ENCODE measurements around the gene MAMSTR. TPM values are rescaled to one million over a fixed set of nuclear protein-coding genes. Genes with fewer than 3 reads are reported as not detected.
A peak's percentile ranks its signal among the peaks of the same experiment; 100 is the strongest.

The MAMSTR gene
- total and polyA plus RNA-seq, 4 donors: 0.58 to 3.7 (median 2.1) TPM

DNA sequence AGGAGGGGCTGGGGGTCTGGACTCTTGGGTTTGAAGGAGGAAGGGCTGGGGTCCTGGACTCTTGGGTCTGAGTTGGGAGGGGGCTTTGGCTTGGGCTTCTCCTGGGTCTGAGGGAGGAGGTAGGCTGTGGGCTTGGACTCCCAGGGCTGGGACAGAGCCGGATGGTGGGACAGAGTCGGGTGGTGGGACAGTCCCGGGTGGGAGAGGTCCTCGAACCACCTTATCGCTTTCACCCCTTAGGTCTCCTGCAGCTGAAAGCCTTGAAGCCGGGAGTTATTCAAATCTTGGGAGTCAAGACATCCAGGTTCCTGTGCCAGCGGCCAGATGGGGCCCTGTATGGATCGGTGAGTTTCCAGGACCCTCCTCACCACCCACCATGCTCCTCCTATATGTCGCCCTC, 37.2 kb upstream of the MAMSTR start:
- no peaks in the 10 kb centered on the region for H3K27me3 ChIP-seq (ENCODE audit: control insufficient read depth in 1 of 2, insufficient read depth in 2 of 2, low read length in 1 of 2)
- no peak for DNase-seq
- H3K36me3 ChIP-seq (ENCODE audit: control insufficient read depth in 1 of 2, insufficient read depth in 2 of 2, low read length in 1 of 2): no peaks in the 10 kb centered on the region
- no peaks in the 10 kb centered on the region for H3K4me1 ChIP-seq (ENCODE audit: control insufficient read depth in 1 of 2, insufficient read depth in 2 of 2, low read length in 2 of 2)
- WGBS, 2 donors: 83 to 86% methylated on average over 8 to 9 of the region's 9 CpGs
- no peak for ATAC-seq (ENCODE audit: low FRiP score)
- no peak overlapping the region for H3K4me3 ChIP-seq (ENCODE audit: low read length in 2 of 2)
- H3K27ac ChIP-seq (ENCODE audit: low read depth in 1 of 2, low read length in 2 of 2): no peak overlapping the region
- no peaks in the 10 kb centered on the region for H3K9me3 ChIP-seq (ENCODE audit: control insufficient read depth, low read length)
- intact Hi-C loops (cut with DNase I): no loop called here

DNA sequence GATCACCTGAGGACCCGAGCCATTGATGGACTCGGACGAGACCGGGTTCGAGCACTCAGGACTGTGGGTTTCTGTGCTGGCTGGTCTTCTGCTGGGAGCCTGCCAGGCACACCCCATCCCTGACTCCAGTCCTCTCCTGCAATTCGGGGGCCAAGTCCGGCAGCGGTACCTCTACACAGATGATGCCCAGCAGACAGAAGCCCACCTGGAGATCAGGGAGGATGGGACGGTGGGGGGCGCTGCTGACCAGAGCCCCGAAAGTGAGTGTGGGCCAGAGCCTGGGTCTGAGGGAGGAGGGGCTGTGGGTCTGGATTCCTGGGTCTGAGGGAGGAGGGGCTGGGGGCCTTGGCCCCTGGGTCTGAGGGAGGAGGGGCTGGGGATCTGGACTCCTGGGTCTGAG, 36.7 kb upstream of the MAMSTR start:
- H3K4me3 ChIP-seq (ENCODE audit: low read length in 2 of 2): no peak overlapping the region
- no peak overlapping the region for H3K27ac ChIP-seq (ENCODE audit: low read depth in 1 of 2, low read length in 2 of 2)
- no peaks in the 10 kb centered on the region for H3K9me3 ChIP-seq (ENCODE audit: control insufficient read depth, low read length)
- H3K27me3 ChIP-seq (ENCODE audit: control insufficient read depth in 1 of 2, insufficient read depth in 2 of 2, low read length in 1 of 2): no peaks in the 10 kb centered on the region
- H3K36me3 ChIP-seq (ENCODE audit: control insufficient read depth in 1 of 2, insufficient read depth in 2 of 2, low read length in 1 of 2): no peaks in the 10 kb centered on the region
- DNase-seq (no peak), ATAC-seq (ENCODE audit: low FRiP score) (no peak)
- no peaks in the 10 kb centered on the region for H3K4me1 ChIP-seq (ENCODE audit: control insufficient read depth in 1 of 2, insufficient read depth in 2 of 2, low read length in 2 of 2)
- intact Hi-C loops (cut with DNase I): no loop called here
- WGBS, 2 donors: 88 to 90% methylated on average over 11 of the region's 11 CpGs

DNA sequence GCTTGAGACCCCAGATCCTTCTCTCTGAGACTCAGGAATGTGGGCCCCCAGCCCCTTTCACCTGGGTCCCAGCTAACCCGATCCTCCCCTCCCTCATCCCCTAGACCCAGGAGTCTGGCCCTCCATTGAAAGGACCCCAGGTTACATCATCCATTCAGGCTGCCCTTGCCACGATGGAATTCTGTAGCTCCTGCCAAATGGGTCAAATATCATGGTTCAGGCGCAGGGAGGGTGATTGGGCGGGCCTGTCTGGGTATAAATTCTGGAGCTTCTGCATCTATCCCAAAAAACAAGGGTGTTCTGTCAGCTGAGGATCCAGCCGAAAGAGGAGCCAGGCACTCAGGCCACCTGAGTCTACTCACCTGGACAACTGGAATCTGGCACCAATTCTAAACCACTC, 36.3 kb upstream of the MAMSTR start:
- no peak for DNase-seq
- intact Hi-C loops (cut with DNase I): no loop called here
- no peaks in the 10 kb centered on the region for H3K36me3 ChIP-seq (ENCODE audit: control insufficient read depth in 1 of 2, insufficient read depth in 2 of 2, low read length in 1 of 2)
- WGBS, 2 donors: 69 to 71% methylated on average over 5 of the region's 5 CpGs
- no peak overlapping the region for H3K27ac ChIP-seq (ENCODE audit: low read depth in 1 of 2, low read length in 2 of 2)
- H3K9me3 ChIP-seq (ENCODE audit: control insufficient read depth, low read length): no peaks in the 10 kb centered on the region
- H3K27me3 ChIP-seq (ENCODE audit: control insufficient read depth in 1 of 2, insufficient read depth in 2 of 2, low read length in 1 of 2): no peaks in the 10 kb centered on the region
- H3K4me3 ChIP-seq (ENCODE audit: low read length in 2 of 2): no peak overlapping the region
- H3K4me1 ChIP-seq (ENCODE audit: control insufficient read depth in 1 of 2, insufficient read depth in 2 of 2, low read length in 2 of 2): no peaks in the 10 kb centered on the region
- no peak for ATAC-seq (ENCODE audit: low FRiP score)

- no peak within 1 kb of the TSS for H3K27ac ChIP-seq (ENCODE audit: low read depth in 1 of 2, low read length in 2 of 2)
- H3K4me3 ChIP-seq (ENCODE audit: low read length in 2 of 2): no peak within 1 kb of the TSS
- H3K9me3 ChIP-seq (ENCODE audit: control insufficient read depth, low read length): no peaks in the 10 kb centered on the region
- no peaks in the 10 kb centered on the region for H3K27me3 ChIP-seq (ENCODE audit: control insufficient read depth in 1 of 2, insufficient read depth in 2 of 2, low read length in 1 of 2)
- no peaks in the 10 kb centered on the region for H3K36me3 ChIP-seq (ENCODE audit: control insufficient read depth in 1 of 2, insufficient read depth in 2 of 2, low read length in 1 of 2)
- intact Hi-C loops (cut with DNase I): no loop called here
- ATAC-seq (ENCODE audit: low FRiP score): no peak
- H3K4me1 ChIP-seq (ENCODE audit: control insufficient read depth in 1 of 2, insufficient read depth in 2 of 2, low read length in 2 of 2): no peaks in the 10 kb centered on the region
- DNase-seq: no peak
- WGBS, 2 donors: 77% methylated on average over 4 of the region's 4 CpGs
Measured at GRCh38 chr19:48755084-48755641, 35.6 kb upstream of the MAMSTR start, which contains the start of gene FGF21. Gene FGF21, plus strand, starts transcription at chr19:48755524. Its CDS starts 713 bp downstream, at chr19:48756237.

- no peaks in the 10 kb centered on the region for H3K4me1 ChIP-seq (ENCODE audit: control insufficient read depth in 1 of 2, insufficient read depth in 2 of 2, low read length in 2 of 2)
- intact Hi-C loops (cut with DNase I): no loop called here
- H3K9me3 ChIP-seq (ENCODE audit: control insufficient read depth, low read length): no peaks in the 10 kb centered on the region
- H3K27me3 ChIP-seq (ENCODE audit: control insufficient read depth in 1 of 2, insufficient read depth in 2 of 2, low read length in 1 of 2): no peaks in the 10 kb centered on the region
- WGBS, 2 donors: 3 to 5% methylated on average over 63 to 73 of the region's 73 CpGs
- no peaks in the 10 kb centered on the region for H3K36me3 ChIP-seq (ENCODE audit: control insufficient read depth in 1 of 2, insufficient read depth in 2 of 2, low read length in 1 of 2)
- no peak within 1 kb of the TSS for H3K4me3 ChIP-seq (ENCODE audit: low read length in 2 of 2)
- H3K27ac ChIP-seq (ENCODE audit: low read depth in 1 of 2, low read length in 2 of 2): no peak within 1 kb of the TSS
- DNase-seq: peak; percentile 69 to 82
- peak; percentile 59 for ATAC-seq (ENCODE audit: low FRiP score)
Measured at GRCh38 chr19:48752496-48753365, 33.2 kb upstream of the MAMSTR start, which contains the start of gene FUT1. Gene FUT1, minus strand, starts transcription at chr19:48752641. Its CDS starts 1,360 bp downstream, at chr19:48751281.

- Histone ChIP-seq H3K4me3 (ENCODE audit: low read length in 2 of 2) (no peak overlapping the region), H3K36me3 (ENCODE audit: control insufficient read depth in 1 of 2, insufficient read depth in 2 of 2, low read length in 1 of 2) (no peaks in the 10 kb centered on the region), H3K9me3 (ENCODE audit: control insufficient read depth, low read length) (no peaks in the 10 kb centered on the region), H3K27me3 (ENCODE audit: control insufficient read depth in 1 of 2, insufficient read depth in 2 of 2, low read length in 1 of 2) (no peaks in the 10 kb centered on the region), H3K27ac (ENCODE audit: low read depth in 1 of 2, low read length in 2 of 2) (no peak overlapping the region), H3K4me1 (ENCODE audit: control insufficient read depth in 1 of 2, insufficient read depth in 2 of 2, low read length in 2 of 2) (no peaks in the 10 kb centered on the region)
- 21 to 25% methylated on average over 20 of the region's 20 CpGs for WGBS, 2 donors
- intact Hi-C loops (cut with DNase I): no loop called here
- ATAC-seq (ENCODE audit: low FRiP score): no peak
- no peak for DNase-seq
Measured at GRCh38 chr19:48751845-48752495, 32.4 kb upstream of the MAMSTR start.

GRCh38 chr19:48750771-48751504, 31.4 kb upstream of the MAMSTR start:
- Histone ChIP-seq H3K36me3 (ENCODE audit: control insufficient read depth in 1 of 2, insufficient read depth in 2 of 2, low read length in 1 of 2) (no peaks in the 10 kb centered on the region), H3K27me3 (ENCODE audit: control insufficient read depth in 1 of 2, insufficient read depth in 2 of 2, low read length in 1 of 2) (no peaks in the 10 kb centered on the region), H3K9me3 (ENCODE audit: control insufficient read depth, low read length) (no peaks in the 10 kb centered on the region), H3K27ac (ENCODE audit: low read depth in 1 of 2, low read length in 2 of 2) (no peak overlapping the region), H3K4me1 (ENCODE audit: control insufficient read depth in 1 of 2, insufficient read depth in 2 of 2, low read length in 2 of 2) (no peaks in the 10 kb centered on the region), H3K4me3 (ENCODE audit: low read length in 2 of 2) (no peak overlapping the region)
- DNase-seq: no peak
- ATAC-seq (ENCODE audit: low FRiP score): no peak
- WGBS, 2 donors: 93 to 95% methylated on average over 29 of the region's 29 CpGs
- intact Hi-C loops (cut with DNase I): no loop called here

DNA sequence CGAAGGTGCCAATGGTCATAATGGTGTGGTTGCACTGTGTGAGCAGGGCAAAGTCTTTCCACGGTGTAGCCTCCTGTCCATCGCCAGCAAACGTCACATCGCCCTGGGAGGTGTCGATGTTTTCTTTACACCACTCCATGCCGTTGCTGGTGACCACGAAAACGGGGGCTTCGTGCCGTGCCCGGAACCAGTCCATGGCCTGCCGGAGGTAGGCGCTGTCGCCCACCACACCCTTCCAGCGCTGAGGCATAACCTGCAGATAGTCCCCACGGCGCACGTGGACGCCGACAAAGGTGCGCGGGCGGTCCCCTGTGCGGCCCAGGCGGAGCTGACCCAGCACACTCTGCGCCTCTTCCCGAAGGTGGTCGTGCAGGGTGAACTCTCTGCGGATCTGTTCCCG, 30.8 kb upstream of the MAMSTR start:
- Histone ChIP-seq H3K36me3 (ENCODE audit: control insufficient read depth in 1 of 2, insufficient read depth in 2 of 2, low read length in 1 of 2) (no peaks in the 10 kb centered on the region), H3K27ac (ENCODE audit: low read depth in 1 of 2, low read length in 2 of 2) (no peak overlapping the region), H3K4me1 (ENCODE audit: control insufficient read depth in 1 of 2, insufficient read depth in 2 of 2, low read length in 2 of 2) (no peaks in the 10 kb centered on the region), H3K9me3 (ENCODE audit: control insufficient read depth, low read length) (no peaks in the 10 kb centered on the region), H3K27me3 (ENCODE audit: control insufficient read depth in 1 of 2, insufficient read depth in 2 of 2, low read length in 1 of 2) (no peaks in the 10 kb centered on the region), H3K4me3 (ENCODE audit: low read length in 2 of 2) (no peak overlapping the region)
- intact Hi-C loops (cut with DNase I): no loop called here
- DNase-seq: no peak
- no peak for ATAC-seq (ENCODE audit: low FRiP score)
- WGBS, 2 donors: 96 to 98% methylated on average over 31 of the region's 31 CpGs
